Endothelial cell of umbilical vein (primary cell): ENCODE measurements around the gene ZNF775. TPM values are rescaled to one million over a fixed set of nuclear protein-coding genes. Genes with fewer than 3 reads are reported as not detected.

ENCODE experiments used
- BruUV-seq: library from RNA; stranded (reverse); fragments of 400-500 nt; replicated peaks from 2 replicates; lab custom pipeline; 2021; lab: Mats Ljungman, UMichigan
- CTCF ChIA-PET: fragments of 300-600, 350-600 bp; sonication (Branson Sonifier 250); formaldehyde crosslinking; loops from one replicate; lab custom pipeline; 2021; ENCODE audit warnings: antibody characterized with exemption, inconsistent platforms; lab: Charles Lee
- POLR2A ChIA-PET: fragments of 300-600, 350-600 bp; sonication (Branson Sonifier 250); formaldehyde crosslinking; loops from one replicate; lab custom pipeline; 2021; ENCODE audit warnings: antibody characterized with exemption, inconsistent platforms; lab: Charles Lee
- DNase-seq: peaks from one replicate; pipeline ENCODE4 v3.0.0-alpha.2; 2011; ENCODE audit warnings: low read depth, low spot score
- FAIRE-seq: peaks from 2 replicates; lab custom pipeline; 2011; peaks lifted over from hg19 to GRCh38; lab: Jason Lieb, UNC
- H2AFZ ChIP-seq: 2 replicates; pipeline ENCODE4 v1.6.0; 2012; ENCODE audit warnings: low read depth, low read length, control low read depth, inconsistent platforms
- H3K27ac ChIP-seq: 2 replicates; pipeline ENCODE4 v1.5.1; 2011; ENCODE audit warnings: low read depth, mild to moderate bottlenecking, control low read depth, low read length, moderate library complexity; ENCODE audit not compliant: insufficient read depth
- H3K27me3 ChIP-seq, 2 experiments: 2 replicates each; pipeline versions ENCODE4 v1.6.0 to v1.6.1; 2011; ENCODE audit warnings: low read length in 2 of 2, mixed read lengths in 1 of 2; ENCODE audit not compliant: control insufficient read depth in 2 of 2, insufficient read depth in 2 of 2
- H3K36me3 ChIP-seq, 2 experiments: 2 replicates in 1 of 2; 3 replicates in 1 of 2; pipeline ENCODE4 v1.5.1; 2011; ENCODE audit warnings: low read length in 2 of 2, mild to moderate bottlenecking in 1 of 2, moderate library complexity in 1 of 2; ENCODE audit not compliant: control insufficient read depth in 2 of 2, insufficient read depth in 2 of 2; ENCODE audit errors: extremely low read depth in 1 of 2
- H3K4me1 ChIP-seq: 3 replicates; pipeline ENCODE4 v1.5.1; 2011; ENCODE audit warnings: mild to moderate bottlenecking, low read length; ENCODE audit not compliant: control insufficient read depth, insufficient read depth; ENCODE audit errors: extremely low read depth
- H3K4me2 ChIP-seq: 2 replicates; pipeline ENCODE4 v1.6.1; 2011; ENCODE audit warnings: low read length, control low read depth, mixed read lengths; ENCODE audit not compliant: insufficient read depth
- H3K4me3 ChIP-seq, 3 experiments: fragments of 200-600 bp in 1 of 3; sonication (generic), shearing (Covaris generic) in 1 of 3; replicated peaks in 1 of 3; 2 replicates each; pipeline ENCODE4 v1.5.1; 2011 to 2016; ENCODE audit warnings: control low read depth in 3 of 3, low read length in 3 of 3, mild to moderate bottlenecking in 2 of 3, inconsistent platforms in 1 of 3, low read depth in 1 of 3, moderate library complexity in 1 of 3; ENCODE audit not compliant: insufficient read depth in 1 of 3
- H3K79me2 ChIP-seq: 2 replicates; pipeline ENCODE4 v1.6.0; 2012; ENCODE audit warnings: low read length, inconsistent platforms; ENCODE audit not compliant: control insufficient read depth, insufficient read depth
- H3K9ac ChIP-seq: replicated peaks from 2 replicates; pipeline ENCODE3; 2011; ENCODE audit warnings: low read length, control low read depth; ENCODE audit not compliant: insufficient read depth; ENCODE audit errors: extremely low read depth
- H3K9me1 ChIP-seq: replicated peaks from 3 replicates; pipeline ENCODE4 v1.6.0; 2011; ENCODE audit warnings: mild to moderate bottlenecking, low read length; ENCODE audit not compliant: control insufficient read depth, insufficient read depth; ENCODE audit errors: extremely low read depth
- H3K9me3 ChIP-seq: replicated peaks from 2 replicates; pipeline ENCODE4 v1.5.1; 2012; ENCODE audit warnings: low read length, inconsistent platforms; ENCODE audit not compliant: control insufficient read depth, insufficient read depth
- H4K20me1 ChIP-seq: replicated peaks from 2 replicates; pipeline ENCODE3; 2011; ENCODE audit warnings: mild to moderate bottlenecking, low read length; ENCODE audit not compliant: control insufficient read depth, insufficient read depth; ENCODE audit errors: extremely low read depth
- EZH2 ChIP-seq: IDR thresholded peaks from 2 replicates; pipeline ENCODE4 v1.6.1; 2012; ENCODE audit warnings: borderline replicate concordance, low read depth, mild to moderate bottlenecking, moderate library complexity, low read length, inconsistent platforms; ENCODE audit not compliant: severe bottlenecking
- GATA2 ChIP-seq: IDR thresholded peaks from 2 replicates; pipeline ENCODE4 v1.7.0; 2011; ENCODE audit warnings: low read depth, mild to moderate bottlenecking, moderate library complexity, mixed read lengths, low read length; ENCODE audit not compliant: insufficient read length, insufficient read depth
- JUN ChIP-seq: IDR thresholded peaks from 2 replicates; pipeline ENCODE4 v1.6.1; 2011; ENCODE audit warnings: borderline replicate concordance, low read depth; ENCODE audit not compliant: insufficient read length, insufficient read depth
- POLR2A ChIP-seq: IDR thresholded peaks from 2 replicates; pipeline ENCODE4 v1.6.1; 2012; ENCODE audit warnings: low read depth, mild to moderate bottlenecking, control low read depth, low read length
- POLR2AphosphoS5 ChIP-seq: IDR thresholded peaks from 2 replicates; pipeline ENCODE4 v1.6.1; 2012; ENCODE audit warnings: low read depth, mild to moderate bottlenecking, control low read depth, low read length, moderate library complexity; ENCODE audit not compliant: insufficient read depth
- dilution Hi-C: fragments of 300-500 bp; cut with MboI; formaldehyde crosslinking; loops from one replicate; pipeline ENCODE4 v1.15.0; 2019; ENCODE audit warnings: low sequenced_read_pairs; ENCODE audit not compliant: extremely low pct_ligation_motif_present
- intact Hi-C: fragments of 100-400 bp; cut with micrococcal nuclease; formaldehyde crosslinking; loops from one replicate; pipeline ENCODE4 v1.10.0; 2022
- polyA plus RNA-seq, 4 experiments: library from polyadenylated mRNA; depleted of rRNA in 3 of 4; stranded (reverse) in 3 of 4; unstranded in 1 of 4; fragments of >200 nt; gene quantifications; 2 replicates each; pipeline versions ENCODE4 v1.2.1 to v1.2.3, GENCODE V29; 2011 to 2012; ENCODE audit warnings: missing spikeins in 1 of 4
- total RNA-seq: library from RNA; stranded (reverse); gene quantifications from 2 replicates; pipeline ENCODE4 v1.2.3, GENCODE V29; 2021
- TF ChIP-seq, protein P1 (sequence below): IDR thresholded peaks from 2 replicates; pipeline ENCODE4 v1.6.1; 2011; ENCODE audit not compliant: insufficient read depth, insufficient read length
- TF ChIP-seq, protein P2 (sequence below), 2 donors: IDR thresholded peaks; 1 replicate in 1 of 2; 2 replicates in 1 of 2; pipeline ENCODE4 v1.5.1; 2011; ENCODE audit warnings: low read length in 2 of 2, mild to moderate bottlenecking in 2 of 2, moderate library complexity in 2 of 2, control low read depth in 1 of 2, inconsistent platforms in 1 of 2, low read depth in 1 of 2; ENCODE audit not compliant: insufficient read depth in 1 of 2; ENCODE audit errors: extremely low read depth in 1 of 2

The ZNF775 gene
- total and polyA plus RNA-seq, 2 donors (not counting 3 experiments of a cell fraction or from before 2014, with no cell fraction given): 5.8 to 8.3 TPM

DNA sequence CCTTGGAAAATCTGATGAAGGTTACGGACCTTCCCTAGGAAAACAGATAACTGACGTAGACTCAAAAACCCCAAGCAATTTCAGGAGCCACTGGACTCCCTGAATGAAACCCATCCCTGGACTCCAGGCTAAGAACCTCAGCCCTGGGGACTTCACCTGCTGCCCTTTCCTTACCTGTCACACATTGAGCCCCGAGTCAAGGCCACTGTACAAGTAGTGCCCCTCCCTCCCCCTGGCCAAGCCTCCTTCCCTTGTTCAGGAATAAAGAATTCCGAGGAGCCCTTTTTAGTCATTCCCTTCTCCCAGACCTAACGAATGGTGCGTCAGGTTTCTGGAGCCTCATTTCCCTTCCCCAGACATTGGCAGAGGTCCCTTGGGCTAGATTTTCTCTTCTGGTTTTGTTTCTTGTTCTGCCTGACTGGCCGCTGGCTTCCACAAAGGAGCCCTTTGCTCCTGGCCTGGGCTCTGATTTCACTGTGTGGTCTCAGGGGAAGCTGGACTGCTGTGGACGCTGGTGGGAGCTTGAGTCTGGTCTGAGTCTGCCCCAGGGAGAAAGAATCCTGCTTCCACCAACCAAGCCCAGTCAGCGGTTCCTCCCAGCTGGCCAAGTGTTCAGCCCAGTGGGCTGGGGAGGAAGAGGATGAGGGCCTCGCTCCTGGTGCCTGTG, 31.7 kb downstream of the ZNF775 start:
- H3K4me3 ChIP-seq: no peak overlapping the region
- intact Hi-C loops (no loop called here), dilution Hi-C loops (no loop called here)
- DNase-seq (no peak), FAIRE-seq (no peak)
- no peak overlapping the region for H3K9ac ChIP-seq
- no peaks in the 10 kb centered on the region for H3K9me3 ChIP-seq
- no peaks in the 10 kb centered on the region for H3K27me3 ChIP-seq
- H4K20me1 ChIP-seq: no peaks in the 10 kb centered on the region
- no TSS peak for BruUV-seq
- CTCF ChIA-PET: no interaction called here
- no peak overlapping the region for H3K27ac ChIP-seq
- H3K4me1 ChIP-seq: peaks cover 7% of the 10 kb centered on the region
- H3K4me2 ChIP-seq: no peak overlapping the region
- H2AFZ ChIP-seq: no peak overlapping the region
- TF ChIP-seq JUN (no peak), EZH2 (no peak), POLR2A (no peak), GATA2 (no peak), POLR2AphosphoS5 (no peak)
- TF ChIP-seq, protein P1, sequence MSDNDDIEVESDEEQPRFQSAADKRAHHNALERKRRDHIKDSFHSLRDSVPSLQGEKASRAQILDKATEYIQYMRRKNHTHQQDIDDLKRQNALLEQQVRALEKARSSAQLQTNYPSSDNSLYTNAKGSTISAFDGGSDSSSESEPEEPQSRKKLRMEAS: no peak
- TF ChIP-seq, protein P2, sequence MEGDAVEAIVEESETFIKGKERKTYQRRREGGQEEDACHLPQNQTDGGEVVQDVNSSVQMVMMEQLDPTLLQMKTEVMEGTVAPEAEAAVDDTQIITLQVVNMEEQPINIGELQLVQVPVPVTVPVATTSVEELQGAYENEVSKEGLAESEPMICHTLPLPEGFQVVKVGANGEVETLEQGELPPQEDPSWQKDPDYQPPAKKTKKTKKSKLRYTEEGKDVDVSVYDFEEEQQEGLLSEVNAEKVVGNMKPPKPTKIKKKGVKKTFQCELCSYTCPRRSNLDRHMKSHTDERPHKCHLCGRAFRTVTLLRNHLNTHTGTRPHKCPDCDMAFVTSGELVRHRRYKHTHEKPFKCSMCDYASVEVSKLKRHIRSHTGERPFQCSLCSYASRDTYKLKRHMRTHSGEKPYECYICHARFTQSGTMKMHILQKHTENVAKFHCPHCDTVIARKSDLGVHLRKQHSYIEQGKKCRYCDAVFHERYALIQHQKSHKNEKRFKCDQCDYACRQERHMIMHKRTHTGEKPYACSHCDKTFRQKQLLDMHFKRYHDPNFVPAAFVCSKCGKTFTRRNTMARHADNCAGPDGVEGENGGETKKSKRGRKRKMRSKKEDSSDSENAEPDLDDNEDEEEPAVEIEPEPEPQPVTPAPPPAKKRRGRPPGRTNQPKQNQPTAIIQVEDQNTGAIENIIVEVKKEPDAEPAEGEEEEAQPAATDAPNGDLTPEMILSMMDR (IDR thresholded peaks at IDR 0.05; ENCODE audit: extremely low read depth in 1 of 2, insufficient read depth in 1 of 2, low read depth in 1 of 2, low read length in 2 of 2): no peak
- H3K9me1 ChIP-seq: no peaks in the 10 kb centered on the region
- H3K36me3 ChIP-seq: no peaks in the 10 kb centered on the region
- no peaks in the 10 kb centered on the region for H3K79me2 ChIP-seq
- POLR2A ChIA-PET: no interaction called here
